ENCODE measurements around the gene SERPINA6.

Gene SERPINA6

DNA sequence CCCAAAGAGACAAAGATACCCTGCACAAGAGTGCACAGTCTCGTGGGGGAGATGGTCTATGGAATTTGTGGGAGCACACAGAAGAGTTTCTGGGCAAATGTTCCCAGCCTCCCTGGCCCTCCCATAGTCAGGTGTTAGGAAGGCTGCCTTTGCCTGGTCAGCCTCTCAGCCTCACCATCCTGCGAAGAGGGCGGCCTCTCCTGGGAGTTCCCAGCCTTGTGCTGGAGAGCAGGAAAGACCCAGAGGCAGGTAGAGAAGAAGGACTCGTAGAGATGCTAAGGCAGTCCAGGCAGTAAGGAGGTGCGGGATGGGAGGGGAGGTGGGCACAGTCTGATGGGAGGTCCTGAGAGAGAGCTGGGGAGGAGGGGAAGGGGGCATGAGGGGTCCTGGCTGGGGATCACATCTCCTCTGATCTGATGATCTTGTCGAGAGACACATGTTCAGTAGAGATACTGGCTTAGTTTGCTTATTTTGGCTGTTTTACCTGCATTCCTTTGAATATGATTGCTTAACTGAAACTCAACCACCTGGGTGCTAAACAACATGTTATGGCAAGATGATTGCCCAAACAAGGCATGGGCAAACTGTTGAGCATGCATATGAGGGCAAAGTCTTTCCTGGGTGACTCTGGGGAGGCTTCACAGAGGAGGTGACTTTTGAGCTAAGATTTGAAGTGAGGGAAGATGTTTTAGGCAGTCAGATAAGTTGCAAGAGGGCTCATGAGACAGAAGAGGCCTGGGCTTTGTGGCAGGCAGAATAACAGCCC lies 10.5 kb downstream of the SERPINA6 start:
- no peaks in the 10 kb centered on the region for H3K79me2 ChIP-seq (ENCODE audit: control insufficient read depth, low read length)
- H3K9me3 ChIP-seq (ENCODE audit: control insufficient read depth, insufficient read depth, low read length): peaks cover 10% of the 10 kb centered on the region; the same call in 1 of the 2 replicates
- TF ChIP-seq, protein P1, sequence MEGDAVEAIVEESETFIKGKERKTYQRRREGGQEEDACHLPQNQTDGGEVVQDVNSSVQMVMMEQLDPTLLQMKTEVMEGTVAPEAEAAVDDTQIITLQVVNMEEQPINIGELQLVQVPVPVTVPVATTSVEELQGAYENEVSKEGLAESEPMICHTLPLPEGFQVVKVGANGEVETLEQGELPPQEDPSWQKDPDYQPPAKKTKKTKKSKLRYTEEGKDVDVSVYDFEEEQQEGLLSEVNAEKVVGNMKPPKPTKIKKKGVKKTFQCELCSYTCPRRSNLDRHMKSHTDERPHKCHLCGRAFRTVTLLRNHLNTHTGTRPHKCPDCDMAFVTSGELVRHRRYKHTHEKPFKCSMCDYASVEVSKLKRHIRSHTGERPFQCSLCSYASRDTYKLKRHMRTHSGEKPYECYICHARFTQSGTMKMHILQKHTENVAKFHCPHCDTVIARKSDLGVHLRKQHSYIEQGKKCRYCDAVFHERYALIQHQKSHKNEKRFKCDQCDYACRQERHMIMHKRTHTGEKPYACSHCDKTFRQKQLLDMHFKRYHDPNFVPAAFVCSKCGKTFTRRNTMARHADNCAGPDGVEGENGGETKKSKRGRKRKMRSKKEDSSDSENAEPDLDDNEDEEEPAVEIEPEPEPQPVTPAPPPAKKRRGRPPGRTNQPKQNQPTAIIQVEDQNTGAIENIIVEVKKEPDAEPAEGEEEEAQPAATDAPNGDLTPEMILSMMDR (IDR thresholded peaks at IDR 0.05; ENCODE audit: low read depth, low read length, poor library complexity, severe bottlenecking): no peak
- TF ChIP-seq EZH2phosphoT487 (IDR thresholded peaks at IDR 0.05; ENCODE audit: borderline replicate concordance, low read length): no peak
- H3K27ac ChIP-seq (ENCODE audit: low read depth, low read length): no peak overlapping the region
- H3K27me3 ChIP-seq (ENCODE audit: control insufficient read depth, low read length): peaks cover 8% of the 10 kb centered on the region; the same call in 1 of the 2 replicates
- no peaks in the 10 kb centered on the region for H4K20me1 ChIP-seq (ENCODE audit: control insufficient read depth, insufficient read depth, low read depth, low read length)
- no peaks in the 10 kb centered on the region for H3K4me1 ChIP-seq (ENCODE audit: control insufficient read depth, low read length)
- H3K4me3 ChIP-seq (ENCODE audit: low read length): no peak overlapping the region
- H3F3A ChIP-seq (ENCODE audit: control insufficient read depth, insufficient read depth): no peaks in the 10 kb centered on the region
- H3K9me2 ChIP-seq (replicated peaks; ENCODE audit: control insufficient read depth, low read length): no peaks in the 10 kb centered on the region
- H3K4me2 ChIP-seq (ENCODE audit: low read length): no peak overlapping the region
- no peaks in the 10 kb centered on the region for H3K36me3 ChIP-seq (ENCODE audit: control insufficient read depth, low read length)

DNA sequence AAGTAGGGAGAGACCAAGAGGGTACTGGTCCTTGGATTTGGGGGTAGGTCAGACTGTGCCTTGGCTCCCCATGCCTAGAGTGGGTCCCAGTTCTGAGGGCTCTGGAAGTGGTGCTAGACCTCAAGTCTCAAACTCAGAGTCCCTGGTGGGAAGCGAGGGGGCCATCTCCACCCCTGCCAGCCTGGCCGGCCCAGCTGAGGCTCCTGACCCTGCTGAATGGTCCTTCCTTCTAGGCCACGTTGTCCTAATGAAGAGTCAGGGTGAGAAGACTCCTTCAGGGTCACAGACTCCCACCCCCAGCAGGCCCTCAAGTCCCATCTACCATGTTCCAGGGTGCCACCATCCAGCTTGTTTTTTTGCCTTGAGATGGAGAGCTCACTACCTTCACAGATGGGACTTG lies 12.9 kb downstream of the SERPINA6 start:
- H3K27me3 ChIP-seq (ENCODE audit: control insufficient read depth, low read length): no peaks in the 10 kb centered on the region
- H4K20me1 ChIP-seq (ENCODE audit: control insufficient read depth, insufficient read depth, low read depth, low read length): no peaks in the 10 kb centered on the region
- no peaks in the 10 kb centered on the region for H3K4me1 ChIP-seq (ENCODE audit: control insufficient read depth, low read length)
- no peaks in the 10 kb centered on the region for H3K79me2 ChIP-seq (ENCODE audit: control insufficient read depth, low read length)
- H3K9me3 ChIP-seq (ENCODE audit: control insufficient read depth, insufficient read depth, low read length): peaks cover 14% of the 10 kb centered on the region; the same call in 1 of the 2 replicates
- TF ChIP-seq EZH2phosphoT487 (IDR thresholded peaks at IDR 0.05; ENCODE audit: borderline replicate concordance, low read length): no peak
- TF ChIP-seq, protein P1 (IDR thresholded peaks at IDR 0.05; ENCODE audit: low read depth, low read length, poor library complexity, severe bottlenecking): no peak
- H3K4me3 ChIP-seq (ENCODE audit: low read length): no peak overlapping the region
- H3K9me2 ChIP-seq (replicated peaks; ENCODE audit: control insufficient read depth, low read length): no peaks in the 10 kb centered on the region
- H3K27ac ChIP-seq (ENCODE audit: low read depth, low read length): no peak overlapping the region
- H3K36me3 ChIP-seq (ENCODE audit: control insufficient read depth, low read length): no peaks in the 10 kb centered on the region
- no peaks in the 10 kb centered on the region for H3F3A ChIP-seq (ENCODE audit: control insufficient read depth, insufficient read depth)
- H3K4me2 ChIP-seq (ENCODE audit: low read length): no peak overlapping the region

DNA sequence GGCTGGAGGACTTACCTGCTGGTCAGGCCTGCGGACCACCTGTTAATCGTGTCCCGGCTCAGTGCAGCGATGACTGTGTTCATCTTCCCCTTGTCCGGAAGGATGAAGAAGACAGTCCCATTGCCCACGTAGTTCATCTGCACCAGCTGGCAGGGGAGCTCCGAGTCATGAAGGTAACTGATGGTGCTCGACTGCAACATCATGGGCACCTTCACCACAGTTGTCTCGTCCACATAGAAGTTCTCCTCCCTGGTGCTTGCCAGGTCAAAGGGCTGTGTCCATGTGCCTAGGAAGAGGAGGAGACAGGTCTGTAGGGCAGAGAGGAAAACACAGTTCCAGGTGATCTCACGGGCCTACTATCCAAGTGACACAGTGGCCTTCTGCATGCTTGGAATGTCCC lies 13.4 kb downstream of the SERPINA6 start:
- Histone ChIP-seq H3K4me1 (ENCODE audit: control insufficient read depth, low read length) (no peaks in the 10 kb centered on the region), H3K79me2 (ENCODE audit: control insufficient read depth, low read length) (no peaks in the 10 kb centered on the region), H3F3A (ENCODE audit: control insufficient read depth, insufficient read depth) (no peaks in the 10 kb centered on the region), H3K27me3 (ENCODE audit: control insufficient read depth, low read length) (no peaks in the 10 kb centered on the region), H4K20me1 (ENCODE audit: control insufficient read depth, insufficient read depth, low read depth, low read length) (no peaks in the 10 kb centered on the region), H3K9me2 (replicated peaks; ENCODE audit: control insufficient read depth, low read length) (no peaks in the 10 kb centered on the region), H3K4me3 (ENCODE audit: low read length) (no peak overlapping the region), H3K27ac (ENCODE audit: low read depth, low read length) (no peak overlapping the region), H3K4me2 (ENCODE audit: low read length) (no peak overlapping the region), H3K36me3 (ENCODE audit: control insufficient read depth, low read length) (no peaks in the 10 kb centered on the region), H3K9me3 (ENCODE audit: control insufficient read depth, insufficient read depth, low read length) (peaks cover 14% of the 10 kb centered on the region; the same call in 1 of the 2 replicates)
- TF ChIP-seq EZH2phosphoT487 (IDR thresholded peaks at IDR 0.05; ENCODE audit: borderline replicate concordance, low read length): no peak
- TF ChIP-seq, protein P1 (IDR thresholded peaks at IDR 0.05; ENCODE audit: low read depth, low read length, poor library complexity, severe bottlenecking): no peak
